ENCODE measurements around the gene BCAR3.
"Not testable (repeated sequence)": the region's sequence is repeated elsewhere in the genome, so short reads cannot be mapped to it uniquely, and the experiment has no call there.

The BCAR3 gene

GRCh38 chr1:93705892-93706500, 24.4 kb upstream of the BCAR3 start:
- DNase-seq (ENCODE audit: low spot score), result no peak

- no peak for DNase-seq (ENCODE audit: low spot score)
These were observed 22.4 kb upstream of the BCAR3 start for GRCh38 chr1:93704052-93704451.

GRCh38 chr1:93703643-93704042, 22.0 kb upstream of the BCAR3 start:
- DNase-seq (ENCODE audit: low spot score), result no peak

DNA sequence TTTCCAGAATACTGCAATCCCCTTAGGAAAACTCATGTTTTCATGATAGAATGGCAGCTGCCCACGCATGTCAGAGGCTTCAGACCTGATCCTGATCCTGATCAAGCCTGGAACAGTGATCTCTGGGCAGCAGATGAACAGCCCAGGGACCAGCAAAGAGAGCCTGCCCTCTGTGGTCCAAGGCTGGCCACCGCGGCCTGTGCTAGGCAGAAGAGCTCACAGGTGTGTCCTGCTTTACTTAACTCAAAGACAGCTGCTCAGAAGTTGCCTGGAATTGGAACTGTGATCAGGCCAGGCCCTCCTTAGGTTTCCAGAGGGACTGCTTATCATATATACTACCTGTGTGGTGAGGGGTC, 21.2 kb upstream of the BCAR3 start:
- no peak for DNase-seq (ENCODE audit: low spot score)

GRCh38 chr1:93702111-93702827, 20.6 kb upstream of the BCAR3 start:
- no peak for DNase-seq (ENCODE audit: low spot score)

- DNase-seq (ENCODE audit: low spot score), result no peak
These were observed 20.0 kb upstream of the BCAR3 start for GRCh38 chr1:93701629-93702028.

DNA sequence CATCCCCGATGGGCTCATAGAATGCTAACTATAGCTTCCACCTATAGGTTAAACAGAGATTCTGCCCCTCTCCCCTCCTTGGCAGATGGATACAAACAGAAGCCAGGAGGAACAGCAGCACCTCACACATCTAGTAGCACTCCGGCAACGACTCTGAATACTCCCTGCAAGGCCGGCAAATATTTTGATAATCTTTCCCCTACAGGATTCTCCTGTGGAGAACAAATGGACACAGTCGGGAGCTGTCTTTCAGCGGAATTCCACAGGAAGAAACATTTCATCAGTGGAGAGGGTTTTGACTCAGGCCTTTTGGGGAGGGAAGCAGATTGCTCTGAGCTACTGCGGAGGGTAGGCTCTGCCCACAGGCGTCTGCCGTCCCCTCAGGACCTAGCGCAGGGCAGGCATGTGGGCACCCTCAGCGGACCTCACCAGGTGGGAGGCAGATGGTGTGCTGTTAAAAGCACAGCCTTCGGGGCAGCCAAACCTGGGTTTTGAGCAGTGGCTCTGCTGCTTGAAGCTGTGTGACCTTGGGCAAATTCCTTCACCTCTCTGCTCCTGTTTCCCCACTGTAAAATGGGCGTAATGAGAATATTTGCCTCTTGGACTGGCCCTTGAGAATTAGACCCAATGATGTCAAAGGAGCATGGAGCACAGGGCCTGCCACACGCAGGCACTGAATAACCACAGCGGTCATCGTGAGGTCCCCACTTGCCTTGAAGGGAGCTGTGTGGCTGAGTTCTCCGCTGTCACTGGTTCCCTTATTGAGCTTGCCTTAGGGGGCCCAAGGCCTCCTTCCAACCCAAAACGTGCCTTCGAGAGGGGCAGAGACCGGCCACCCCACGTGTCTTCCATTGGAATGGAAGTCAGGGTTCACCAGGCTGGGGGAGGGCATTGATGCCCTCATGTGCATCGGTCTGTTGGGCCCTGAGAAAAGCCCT, 19.2 kb upstream of the BCAR3 start:
- no peak for DNase-seq (ENCODE audit: low spot score)

DNA sequence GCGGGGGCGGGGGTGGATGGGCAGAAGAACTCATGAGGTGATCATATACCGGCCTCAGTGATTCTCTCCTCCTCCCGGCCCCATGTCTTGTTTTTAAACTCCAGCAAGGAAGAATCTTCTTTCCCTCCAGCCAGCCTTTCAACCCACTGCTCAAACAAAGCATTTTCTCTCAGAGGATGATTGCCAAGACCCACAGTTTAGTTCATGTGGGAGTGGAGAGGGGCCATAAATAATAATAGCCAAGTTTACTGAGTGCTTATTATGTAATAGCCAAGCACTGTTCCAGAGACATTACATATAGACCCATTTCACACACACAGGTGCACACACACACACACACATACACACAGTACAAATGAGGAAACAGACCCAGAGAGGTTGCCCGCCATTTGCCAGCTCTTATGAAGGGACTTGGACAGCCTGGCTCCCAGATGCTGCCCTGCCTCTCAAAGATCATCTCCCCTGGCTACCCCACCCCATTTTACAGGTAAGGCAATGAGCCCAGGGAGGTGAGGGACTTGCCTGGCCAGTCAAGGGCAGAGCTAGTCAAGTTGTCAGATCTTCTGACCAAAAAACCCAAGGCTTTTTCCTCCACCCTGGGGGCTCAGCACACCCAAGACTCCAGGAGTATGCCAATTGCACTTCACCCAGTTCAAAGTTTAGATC, 18.0 kb upstream of the BCAR3 start:
- DNase-seq (ENCODE audit: low spot score), result no peak

GRCh38 chr1:93699049-93699384, 17.4 kb upstream of the BCAR3 start:
- no peak for DNase-seq (ENCODE audit: low spot score)

GRCh38 chr1:93698329-93699048, 16.9 kb upstream of the BCAR3 start:
- no peak for DNase-seq (ENCODE audit: low spot score)

GRCh38 chr1:93697566-93697965, 15.9 kb upstream of the BCAR3 start:
- DNase-seq (ENCODE audit: low spot score), result not testable (repeated sequence)

- no peak for DNase-seq (ENCODE audit: low spot score)
These were observed 13.9 kb upstream of the BCAR3 start for GRCh38 chr1:93695411-93696005.

- DNase-seq (ENCODE audit: low spot score), result no peak
These were observed 13.2 kb upstream of the BCAR3 start for GRCh38 chr1:93694819-93695218.

DNA sequence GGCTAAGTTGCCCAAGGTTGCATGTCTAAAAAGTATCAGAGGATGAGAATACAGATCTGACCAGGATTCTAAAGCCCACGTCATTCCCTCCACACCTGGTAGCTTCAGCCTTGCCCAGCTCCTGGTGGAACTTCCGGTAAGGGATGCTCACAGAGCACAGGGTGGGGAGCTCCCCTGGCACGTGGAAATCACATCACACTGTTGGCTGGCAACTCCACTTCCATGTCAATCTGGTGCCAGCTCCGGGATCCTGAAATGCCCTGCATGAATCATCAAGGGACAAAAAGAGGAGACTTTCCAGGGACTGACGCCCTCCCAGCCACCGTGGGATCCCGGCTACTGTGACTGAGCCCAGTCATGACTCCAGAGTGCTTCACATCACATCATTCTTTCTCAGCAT, 12.4 kb upstream of the BCAR3 start:
- no peak for DNase-seq (ENCODE audit: low spot score)

GRCh38 chr1:93692983-93693591, 11.4 kb upstream of the BCAR3 start:
- no peak for DNase-seq (ENCODE audit: low spot score)

GRCh38 chr1:93692451-93692861, 10.8 kb upstream of the BCAR3 start:
- DNase-seq (ENCODE audit: low spot score), result no peak

DNA sequence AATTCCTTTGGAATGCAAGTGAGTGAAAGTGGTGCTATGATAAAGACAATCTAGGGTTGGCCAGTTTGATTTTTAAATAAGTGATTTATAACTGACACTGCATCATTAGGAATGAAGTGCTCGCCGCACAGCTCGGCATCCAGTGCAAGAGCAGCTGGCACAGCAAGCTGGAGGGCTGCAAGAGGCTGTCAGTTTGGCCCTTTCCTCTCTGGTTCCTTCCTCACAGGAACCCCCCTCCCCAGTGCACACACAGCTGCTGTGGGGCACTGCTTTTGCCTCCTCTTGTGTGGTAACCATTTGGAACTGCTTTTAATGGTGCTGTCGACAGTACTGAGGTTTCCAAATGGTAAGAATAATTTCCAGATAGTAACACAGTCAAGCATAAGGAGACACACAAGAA, 10.4 kb upstream of the BCAR3 start:
- DNase-seq (ENCODE audit: low spot score), result no peak

DNA sequence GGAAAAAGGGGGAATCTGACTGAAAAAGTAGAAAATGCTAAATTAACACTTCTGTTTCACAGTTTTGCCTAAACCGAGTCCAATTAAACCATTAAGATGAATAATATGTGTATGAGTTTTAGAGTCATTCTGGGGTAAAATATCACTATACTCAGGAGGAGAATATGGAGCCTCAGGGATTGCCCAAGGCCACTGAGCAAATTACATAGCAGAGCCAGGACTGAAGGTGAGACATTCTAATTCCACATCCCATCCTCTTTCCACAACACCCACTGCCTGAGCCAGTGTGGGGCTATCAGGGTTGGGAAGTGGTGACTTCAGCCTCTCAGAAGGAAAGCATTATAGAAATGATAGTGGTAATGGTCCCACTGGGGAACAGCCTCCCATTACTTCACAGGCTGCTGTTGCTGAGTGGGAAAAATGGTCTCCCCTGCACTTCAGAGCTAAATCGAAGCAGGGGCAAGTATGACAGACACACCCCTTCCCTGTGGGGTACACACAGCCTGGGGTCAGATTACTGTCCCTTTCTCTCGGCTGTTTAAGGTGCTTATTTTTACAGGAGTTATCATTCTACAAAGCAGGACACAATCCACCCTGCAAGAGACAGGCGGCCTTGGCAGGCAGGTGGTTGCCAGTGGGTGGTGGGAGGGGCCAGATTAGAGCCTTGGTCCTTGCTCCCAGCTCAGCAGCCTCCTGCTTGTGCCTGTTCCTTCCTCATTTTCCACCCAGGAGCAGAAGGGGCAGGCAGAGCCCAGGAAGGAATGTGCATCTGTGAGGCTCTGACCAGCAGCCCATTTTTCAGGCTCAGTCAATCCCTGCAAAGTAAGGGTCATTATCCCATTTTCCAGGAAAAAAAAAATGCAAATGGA, 9.5 kb upstream of the BCAR3 start:
- DNase-seq (ENCODE audit: low spot score), result no peak

- no peak for DNase-seq (ENCODE audit: low spot score)
These were observed 8.7 kb upstream of the BCAR3 start for GRCh38 chr1:93690341-93690740.

Measured in putamen (tissue), 1 donor.